Adrenal gland (tissue), 12 donors: ENCODE results near the gene CARD16. TPM values are rescaled to one million over a fixed set of nuclear protein-coding genes. Genes with fewer than 3 reads are reported as not detected.
A peak's percentile ranks its signal among the peaks of the same experiment; 100 is the strongest.
"Not testable (repeated sequence)": the region's sequence is repeated elsewhere in the genome, so short reads cannot be mapped to it uniquely, and the experiment has no call there.

Source experiments
- DNase-seq, 7 donors: peaks; one replicate each; pipeline ENCODE4 v3.0.0-alpha.2; 2019 to 2020
- H3K27ac ChIP-seq, 5 donors: fragments of 200-600 bp; sonication (generic) in 4 of 5; 1 replicate in 3 of 5; 2 replicates in 2 of 5; pipeline versions ENCODE4 v1.5.1 to v1.8.0; 2016 to 2020; ENCODE audit warnings: mild to moderate bottlenecking in 1 of 5
- H3K27me3 ChIP-seq: fragments of 200-600 bp; 2 replicates; pipeline ENCODE4 v1.8.0; 2021
- H3K36me3 ChIP-seq, 2 donors: fragments of 200-600 bp; replicated peaks in 1 of 2; 1 replicate in 1 of 2; 2 replicates in 1 of 2; pipeline versions ENCODE4 v1.5.1 to v1.8.0; 2018 to 2022
- H3K4me1 ChIP-seq, 2 donors: fragments of 200-600 bp; replicated peaks in 1 of 2; 1 replicate in 1 of 2; 2 replicates in 1 of 2; pipeline versions ENCODE4 v1.5.1 to v1.8.0; 2018 to 2021
- H3K4me3 ChIP-seq, 4 donors: fragments of 200-600 bp; sonication (generic) in 3 of 4; one replicate each; pipeline ENCODE4 v1.5.1; 2016 to 2018
- H3K9me3 ChIP-seq, 3 donors: fragments of 200-600 bp; sonication (generic) in 1 of 3; replicated peaks in 1 of 3; 1 replicate in 2 of 3; 2 replicates in 1 of 3; pipeline versions ENCODE4 v1.5.1 to v1.8.0; 2016 to 2021
- POLR2A ChIP-seq, 2 donors: fragments of 450-650 bp; IDR thresholded peaks; one replicate each; pipeline ENCODE4 v1.6.1; 2017; ENCODE audit warnings: antibody characterized with exemption in 2 of 2, mild to moderate bottlenecking in 2 of 2, moderate library complexity in 1 of 2
- WGBS, 4 donors: extraction: QIAGEN DNeasy Blood & Tissue Kit in 2 of 4; methylation state at CpG; one replicate each; pipeline versions ENCODE4 v1.1.5 to v1.1.7; 2013 to 2017; 5-methylcytosine and 5-hydroxymethylcytosine counted together
- intact Hi-C, 2 donors: fragments of 100-400 bp; cut with DNase I; formaldehyde crosslinking; loops; one replicate each; pipeline versions ENCODE4 v1.14.1 to v1.15.0; 2022 to 2023
- polyA plus RNA-seq, 3 donors: library from polyadenylated mRNA; stranded (reverse); fragments of 200-250 nt in 2 of 3; fragments of 350-450 nt in 1 of 3; fragmentation: Illumina TruSeq in 1 of 3; extraction: RNeasy Lipid Tissue Mini Kit (QIAGEN cat#74804) in 1 of 3; gene quantifications; one replicate each; pipeline ENCODE4 v1.2.3, GENCODE V29; 2013 to 2014
- total RNA-seq, 9 donors: library from RNA; depleted of rRNA in 4 of 9; stranded (reverse); fragments of >200 nt in 4 of 9; fragments of 120-200 nt in 1 of 9; fragmentation: NEBNext Ultra II Directional in 1 of 9; extraction: Animal tissue kit (Norgen Biotek cat#: 25700) in 1 of 9; gene quantifications; one replicate each; pipeline versions ENCODE4 v1.1.0 to v1.2.4, GENCODE V29; 2013 to 2023
- TF ChIP-seq, protein P1 (sequence below), 6 experiments: fragments of 450-650 bp in 4 of 6; fragments of 200-600 bp in 2 of 6; sonication (generic) in 1 of 6; IDR thresholded peaks; 1 replicate in 5 of 6; 2 replicates in 1 of 6; pipeline versions ENCODE4 v1.5.1 to v1.8.0; 2016 to 2021; ENCODE audit warnings: antibody characterized with exemption in 6 of 6, mild to moderate bottlenecking in 2 of 6, moderate library complexity in 1 of 6
- donor health status: healthy with polysubstance abuse.
- donor health status: Bipolar disorder and iron deficiency.
- donor health status: DM: yes; HTN: yes; CAD: no.
- donor health status: DM: no; HTN: no; CAD: no.
- donor health status: DM: no; HTN: no; CAD: no.
- donor health status: DM: yes; HTN: yes; CAD: no.

The CARD16 gene
- total and polyA plus RNA-seq, 12 donors = 3.3 to 48.6 (median 12.2) TPM; not detected in 1

DNA sequence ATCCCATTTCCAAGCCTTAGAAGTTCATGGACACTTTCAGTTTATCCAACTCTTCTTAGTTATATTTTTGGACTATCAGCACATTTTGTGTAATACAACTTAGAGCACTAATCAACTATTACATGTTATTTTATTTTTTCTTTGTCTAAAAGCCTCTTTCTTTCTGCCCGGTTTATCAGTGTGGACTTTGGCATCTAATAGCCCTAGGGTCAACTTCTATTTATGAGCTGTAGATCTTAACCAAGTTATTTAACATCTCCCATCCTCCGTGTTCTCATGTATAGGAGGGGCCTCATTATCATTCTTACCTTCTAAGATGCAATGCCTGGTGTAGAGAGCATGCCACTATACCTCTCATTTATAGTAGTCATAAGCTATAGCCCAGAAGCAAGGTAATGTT lies 4.4 kb downstream of the CARD16 start:
- H3K4me1 ChIP-seq = peaks cover 0 to 5% of the 10 kb centered on the region in 2 donors
- no peaks in the 10 kb centered on the region for H3K27me3 ChIP-seq
- H3K36me3 ChIP-seq = no peaks in the 10 kb centered on the region
- H3K9me3 ChIP-seq = no peaks in the 10 kb centered on the region
- DNase-seq = no peak
- H3K4me3 ChIP-seq = no peak overlapping the region
- 62 to 85% (median 83%) methylated on average over 2 of the region's 2 CpGs for WGBS, 4 donors
- H3K27ac ChIP-seq = no peak overlapping the region
- intact Hi-C loops = no loop called here
- no peak for TF ChIP-seq POLR2A (IDR thresholded peaks at IDR 0.05)
- TF ChIP-seq, protein P1, sequence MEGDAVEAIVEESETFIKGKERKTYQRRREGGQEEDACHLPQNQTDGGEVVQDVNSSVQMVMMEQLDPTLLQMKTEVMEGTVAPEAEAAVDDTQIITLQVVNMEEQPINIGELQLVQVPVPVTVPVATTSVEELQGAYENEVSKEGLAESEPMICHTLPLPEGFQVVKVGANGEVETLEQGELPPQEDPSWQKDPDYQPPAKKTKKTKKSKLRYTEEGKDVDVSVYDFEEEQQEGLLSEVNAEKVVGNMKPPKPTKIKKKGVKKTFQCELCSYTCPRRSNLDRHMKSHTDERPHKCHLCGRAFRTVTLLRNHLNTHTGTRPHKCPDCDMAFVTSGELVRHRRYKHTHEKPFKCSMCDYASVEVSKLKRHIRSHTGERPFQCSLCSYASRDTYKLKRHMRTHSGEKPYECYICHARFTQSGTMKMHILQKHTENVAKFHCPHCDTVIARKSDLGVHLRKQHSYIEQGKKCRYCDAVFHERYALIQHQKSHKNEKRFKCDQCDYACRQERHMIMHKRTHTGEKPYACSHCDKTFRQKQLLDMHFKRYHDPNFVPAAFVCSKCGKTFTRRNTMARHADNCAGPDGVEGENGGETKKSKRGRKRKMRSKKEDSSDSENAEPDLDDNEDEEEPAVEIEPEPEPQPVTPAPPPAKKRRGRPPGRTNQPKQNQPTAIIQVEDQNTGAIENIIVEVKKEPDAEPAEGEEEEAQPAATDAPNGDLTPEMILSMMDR (IDR thresholded peaks at IDR 0.05) = no peak

DNA sequence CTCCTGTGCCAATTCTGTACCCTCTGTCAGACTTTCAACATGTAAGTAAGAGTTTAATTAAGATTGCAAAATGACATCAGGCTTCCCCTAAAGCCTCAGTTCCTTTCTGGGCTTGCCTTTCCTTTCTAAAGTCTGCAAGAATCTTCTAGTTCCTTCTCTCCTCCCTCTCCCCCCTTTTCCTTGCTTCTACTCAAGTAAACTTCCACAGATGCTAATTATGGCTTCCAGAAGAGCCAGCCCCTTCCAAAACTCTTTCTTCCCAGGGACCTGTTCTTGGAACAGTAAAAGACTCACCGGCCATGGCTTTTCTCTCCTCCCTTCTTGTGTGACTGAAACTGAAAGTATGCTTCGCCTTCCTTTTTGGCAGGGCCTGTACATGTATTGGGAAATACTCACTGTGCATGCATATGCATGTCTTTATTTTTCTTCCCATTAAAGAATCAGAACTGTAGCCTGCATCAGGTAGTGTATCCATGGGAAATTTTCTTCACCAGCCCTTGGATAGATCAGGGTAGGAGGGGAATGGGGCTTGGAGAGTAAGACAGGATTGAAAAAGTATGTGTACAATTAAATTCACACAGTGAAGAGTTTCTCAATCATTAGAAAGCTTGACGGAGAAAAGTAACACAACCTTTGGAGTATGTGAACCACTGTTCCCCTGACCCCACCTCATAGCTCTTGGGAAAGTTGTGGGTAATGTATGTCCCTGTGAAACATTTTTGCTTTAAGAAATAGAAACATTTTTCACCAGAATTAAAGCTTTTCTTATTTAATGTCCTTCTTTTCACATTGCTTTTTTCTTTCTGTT lies 10.1 kb downstream of the CARD16 start, which contains the start of gene CASP1:
TSS of gene CASP1 (minus strand) at position 332 of the 808 bp plus-strand sequence. CDS start at position 301, 31 bp downstream.
- H3K36me3 ChIP-seq = no peaks in the 10 kb centered on the region
- DNase-seq = peak in 6 of 7 donors; percentile 38 to 64 (median 46)
- TF ChIP-seq POLR2A (IDR thresholded peaks at IDR 0.05) = peak in 1 of 2 donors; percentile 15
- TF ChIP-seq, protein P1 (IDR thresholded peaks at IDR 0.05) = no peak
- no peaks in the 10 kb centered on the region for H3K9me3 ChIP-seq
- peak within 1 kb of the TSS in 1 of 4 donors; percentile 53 for H3K4me3 ChIP-seq
- intact Hi-C loops = no loop called here
- WGBS, 4 donors = 21 to 53% (median 36%) methylated on average over 3 of the region's 3 CpGs
- H3K27me3 ChIP-seq = no peaks in the 10 kb centered on the region
- no peaks in the 10 kb centered on the region for H3K4me1 ChIP-seq
- H3K27ac ChIP-seq = peak within 1 kb of the TSS in 4 of 5 donors; percentile 3 to 80 (median 50)

DNA sequence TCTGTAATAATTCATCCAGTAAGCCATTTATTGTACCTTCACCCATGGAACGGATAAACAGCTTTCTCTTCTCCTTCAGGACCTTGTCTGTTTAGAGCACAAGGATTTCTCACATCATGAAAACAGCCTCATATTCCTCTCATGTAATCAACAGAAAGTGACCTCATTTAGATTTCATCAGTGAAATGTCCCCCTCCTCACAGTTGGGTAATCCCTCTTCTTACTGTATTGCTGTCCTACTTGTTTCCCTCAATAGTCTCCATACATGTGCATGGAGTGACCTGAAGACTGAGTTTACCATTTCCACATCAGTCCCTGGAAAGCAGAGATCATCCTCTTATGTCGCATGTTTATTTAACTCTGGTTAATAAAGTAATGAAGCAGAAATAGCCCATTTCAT lies 10.7 kb downstream of the CARD16 start:
- intact Hi-C loops, DNase-seq, H3K27me3 ChIP-seq, H3K9me3 ChIP-seq, H3K4me1 ChIP-seq, H3K36me3 ChIP-seq: not testable (repeated sequence)
- WGBS, 4 donors = 54 to 75% (median 69%) methylated on average over 2 of the region's 2 CpGs
- peak overlapping the region in 3 of 5 donors; percentile 33 to 80 (median 68) for H3K27ac ChIP-seq
- H3K4me3 ChIP-seq = peak overlapping the region in 1 of 4 donors; percentile 53

DNA sequence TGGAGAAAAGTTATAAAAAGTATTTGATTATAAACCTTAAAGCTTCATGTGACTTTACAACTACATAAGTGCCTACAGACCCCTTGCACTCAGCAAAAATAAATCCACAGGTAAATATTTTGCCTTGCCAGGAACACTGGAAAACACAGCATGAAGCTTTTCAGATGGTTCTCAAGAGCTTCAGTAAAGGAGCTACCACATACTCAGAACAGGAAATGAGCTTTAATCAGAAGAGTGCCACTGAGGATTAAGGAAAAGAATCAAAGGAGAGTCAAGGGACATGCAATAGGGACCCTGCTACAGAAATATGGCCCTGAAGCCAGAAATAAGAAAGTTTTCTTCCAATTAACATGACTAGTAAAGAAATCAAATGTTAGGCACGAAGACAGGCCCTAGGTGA lies 11.4 kb downstream of the CARD16 start:
- Histone ChIP-seq H3K27me3 (no peaks in the 10 kb centered on the region), H3K36me3 (no peaks in the 10 kb centered on the region), H3K27ac (peak overlapping the region in 2 of 5 donors; percentile 68 to 80), H3K4me3 (peak overlapping the region in 1 of 4 donors; percentile 53), H3K9me3 (no peaks in the 10 kb centered on the region), H3K4me1 (no peaks in the 10 kb centered on the region)
- WGBS, 4 donors = 70 to 94% (median 82%) methylated on average over 1 of the region's 1 CpG
- intact Hi-C loops = no loop called here
- DNase-seq = no peak
- TF ChIP-seq, protein P1 (IDR thresholded peaks at IDR 0.05) = no peak
- TF ChIP-seq POLR2A (IDR thresholded peaks at IDR 0.05) = no peak
